Lung microvascular endothelial cell (primary cell): ENCODE measurements around the gene REV3L. TPM values are rescaled to one million over a fixed set of nuclear protein-coding genes. Genes with fewer than 3 reads are reported as not detected.
A peak's percentile ranks its signal among the peaks of the same experiment; 100 is the strongest.

Experiments
- DNase-seq, 2 donors: peaks; one replicate each; pipeline versions ENCODE4 v3.0.0 to v3.0.0-alpha.2; 2010; ENCODE audit warnings: low read depth in 2 of 2
- total RNA-seq: library from RNA; depleted of rRNA; stranded (reverse); fragments of >200 nt; gene quantifications from 2 replicates; pipeline ENCODE4 v1.2.1, GENCODE V29; 2014

Gene REV3L
- total RNA-seq, 1 donor from 2014 or later = 18.8 TPM

DNA sequence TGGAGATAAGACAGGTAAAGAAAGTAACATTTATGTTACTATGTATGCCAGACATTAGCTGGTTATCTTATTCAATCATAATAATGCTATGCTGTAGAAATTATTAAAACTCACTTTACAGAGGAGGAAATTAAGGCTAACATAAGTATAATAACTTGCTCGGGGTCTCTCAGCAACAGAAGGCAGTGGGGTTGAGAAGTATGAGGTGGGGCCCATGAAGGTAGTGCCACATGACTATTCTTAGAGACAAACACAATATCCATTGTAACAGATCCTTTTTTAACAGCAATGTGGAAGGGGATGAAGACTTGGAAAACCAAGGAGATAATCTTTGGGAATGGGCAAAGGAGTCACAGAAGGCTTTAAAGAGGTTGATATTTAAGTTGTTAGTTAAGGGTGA, 11.5 kb downstream of the REV3L start:
- no peak for DNase-seq

DNA sequence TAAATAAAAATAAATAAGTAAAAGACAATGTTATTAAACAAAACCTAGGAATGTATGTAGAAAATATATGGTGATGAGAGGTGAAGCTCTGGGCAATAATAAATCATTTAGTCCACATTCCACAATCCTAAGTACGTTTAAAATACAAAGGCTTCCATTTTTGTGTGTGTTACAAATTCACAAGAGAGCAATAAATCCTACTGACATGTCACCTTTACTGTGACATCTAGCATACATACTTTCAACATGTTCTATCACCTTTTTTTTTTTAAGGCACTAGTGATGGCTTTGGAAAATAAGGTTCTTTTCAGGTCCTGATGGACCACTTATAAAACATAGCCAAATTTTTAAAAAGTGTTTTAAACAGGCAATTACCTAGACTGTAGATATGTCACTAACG, 12.0 kb downstream of the REV3L start:
- no peak for DNase-seq

DNA sequence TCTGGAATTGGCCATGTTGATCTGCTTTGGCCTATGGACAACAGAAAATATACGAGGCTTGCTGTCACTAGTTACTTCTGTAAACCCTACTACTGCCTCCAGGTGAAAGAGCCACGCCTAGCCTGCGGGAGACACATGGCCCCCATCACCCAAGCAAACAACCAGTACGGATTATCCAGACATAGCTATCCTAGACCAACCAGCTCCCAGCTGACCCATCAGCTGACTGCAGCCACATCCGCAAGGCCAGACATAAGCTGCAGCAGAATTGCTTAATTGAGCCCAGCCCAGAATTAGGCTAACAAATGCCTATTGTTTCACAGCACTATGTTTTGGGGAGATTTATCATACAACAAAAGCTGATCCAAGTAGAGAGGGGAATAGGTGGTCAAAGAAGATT, 13.5 kb downstream of the REV3L start:
- DNase-seq = no peak

DNA sequence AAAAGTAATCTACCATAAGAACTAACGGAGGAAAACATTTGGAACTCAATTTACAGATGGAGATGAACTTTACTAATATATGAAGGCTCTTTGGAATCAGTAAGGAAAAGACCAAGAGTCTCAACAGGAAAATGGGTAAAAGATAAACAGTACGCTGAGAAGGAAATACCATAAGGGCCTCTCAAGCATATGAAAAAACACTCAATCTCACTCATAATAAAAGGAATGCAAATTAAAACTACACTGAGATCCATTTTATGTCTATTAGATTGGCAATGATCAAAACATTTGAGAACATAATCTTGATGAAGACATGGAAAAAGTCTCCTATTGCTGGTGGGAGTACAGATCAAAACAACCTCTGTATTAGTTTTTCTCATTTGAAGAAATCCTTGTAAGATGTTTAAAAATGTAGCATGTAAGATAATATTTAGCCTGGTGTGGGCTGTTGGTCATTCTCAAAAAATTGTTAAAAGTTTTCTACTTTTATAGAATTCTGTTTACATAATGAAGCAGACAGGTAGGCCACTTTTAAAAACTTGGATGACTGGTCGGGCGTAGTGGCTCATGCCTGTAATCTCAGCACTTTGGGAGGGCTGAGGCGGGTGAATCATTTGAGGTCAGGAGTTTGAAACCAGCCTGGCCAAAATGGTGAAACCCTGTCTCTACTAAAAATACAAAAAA, 14.5 kb downstream of the REV3L start:
- peak in 1 of 2 donors; percentile 49 for DNase-seq

DNA sequence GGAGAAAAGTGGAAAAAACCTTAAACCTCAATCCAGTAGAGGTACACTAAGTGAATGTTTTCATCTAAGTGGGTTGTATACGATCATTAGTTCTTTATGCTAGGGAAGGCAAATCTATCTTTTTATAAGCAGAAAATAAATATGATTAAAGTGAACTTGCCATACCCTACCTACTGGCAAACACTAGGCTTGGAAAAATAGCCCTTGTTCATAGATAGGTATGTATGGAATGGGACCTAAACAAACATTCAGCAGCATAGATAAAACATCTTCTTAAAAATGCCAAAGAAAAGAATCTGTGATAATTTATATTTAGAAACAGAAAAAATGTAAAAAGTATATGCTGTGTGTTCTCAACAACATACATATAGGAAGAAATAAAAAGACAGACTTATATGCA, 18.8 kb downstream of the REV3L start:
- no peak for DNase-seq

DNA sequence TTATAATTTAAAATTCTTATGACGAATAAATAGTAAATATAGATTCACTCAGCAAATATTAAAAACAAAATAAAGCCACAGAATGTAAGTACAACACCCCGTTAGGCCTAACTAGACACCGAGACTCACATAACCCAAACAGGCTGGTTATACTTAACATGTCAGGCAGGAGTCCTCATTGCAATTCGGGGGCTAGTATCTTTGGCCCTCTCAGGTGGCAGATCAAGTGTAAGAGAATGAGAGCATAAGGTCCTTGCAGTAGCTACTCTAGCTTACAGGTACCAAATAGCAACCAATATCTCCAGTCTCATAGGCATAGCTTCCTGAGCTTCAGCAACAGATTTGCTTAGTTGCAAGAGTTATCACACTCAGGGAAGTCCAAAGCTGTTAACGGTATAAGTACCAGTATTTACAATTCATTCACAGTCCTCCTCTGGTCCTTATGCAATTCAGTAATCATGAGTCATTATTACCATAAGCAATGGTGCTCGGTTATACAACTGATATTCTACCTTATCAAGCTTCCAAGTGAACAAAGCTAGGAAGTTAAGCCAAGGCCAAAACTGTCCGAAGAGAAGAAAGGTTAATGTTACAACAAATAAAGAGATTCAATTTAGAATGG, 20.1 kb downstream of the REV3L start:
- peak; percentile 72 to 80 for DNase-seq

DNA sequence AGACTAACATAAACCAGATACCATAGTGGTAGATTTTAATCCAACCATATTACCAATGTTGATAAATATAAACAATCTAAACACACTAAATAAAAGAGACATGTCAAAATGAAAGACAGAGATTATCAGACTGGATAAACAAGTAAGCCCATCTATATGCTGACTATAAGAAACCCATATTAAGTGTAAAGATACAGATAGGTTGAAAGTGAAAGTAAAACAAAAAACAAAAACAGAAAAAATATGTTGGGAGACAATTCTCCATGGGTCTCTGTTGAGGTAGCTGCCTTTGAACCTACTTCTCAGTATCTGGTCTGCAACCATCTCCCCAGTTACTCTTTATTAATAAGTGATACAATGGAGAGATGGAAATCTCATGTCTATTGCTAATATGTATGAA, 21.2 kb downstream of the REV3L start:
- DNase-seq = peak; percentile 6 to 16

DNA sequence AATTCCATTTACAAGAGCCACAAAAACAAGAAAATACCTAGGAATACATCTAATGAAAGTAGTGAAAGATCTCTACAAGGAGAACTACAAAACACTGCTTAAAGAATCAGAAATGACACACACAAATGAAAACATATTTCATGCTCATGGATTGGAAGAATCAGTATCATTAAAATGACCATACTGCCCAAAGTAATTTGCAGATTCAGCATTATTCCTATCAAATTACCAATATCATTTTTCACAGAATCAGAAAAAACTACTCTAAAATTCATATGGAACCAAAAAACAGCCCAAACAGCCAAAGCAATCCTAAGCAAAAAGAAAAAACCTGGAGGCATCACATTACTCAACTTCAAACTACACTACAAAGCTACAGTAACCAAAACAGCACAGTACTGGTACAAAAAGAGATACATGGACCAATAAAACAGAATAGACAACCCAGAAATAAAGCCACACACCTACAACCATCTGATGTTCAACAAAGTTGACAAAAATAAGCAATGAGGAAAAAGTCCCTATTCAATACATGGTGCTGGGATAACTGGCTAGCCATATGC, 24.3 kb downstream of the REV3L start:
- no peak for DNase-seq

DNA sequence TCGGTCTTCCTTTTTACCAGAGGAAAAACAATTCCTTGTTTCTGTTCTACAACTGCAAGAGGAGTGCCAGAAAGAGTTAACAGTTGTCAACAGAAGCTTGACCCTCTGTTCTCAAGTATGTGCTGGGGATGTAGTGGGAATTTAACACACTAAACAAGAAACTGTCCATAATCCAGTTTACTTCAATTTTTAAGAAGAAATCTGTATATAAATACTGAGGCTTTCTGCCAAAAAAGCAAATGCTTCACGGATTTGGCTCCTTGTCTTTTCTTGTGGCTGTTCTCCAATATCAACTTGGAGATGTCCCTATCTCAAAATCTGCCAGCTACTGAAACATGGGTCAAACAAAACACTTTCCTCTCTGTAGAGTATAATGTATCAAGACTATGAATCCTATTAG, 26.8 kb downstream of the REV3L start:
- DNase-seq = peak in 1 of 2 donors; percentile 5

DNA sequence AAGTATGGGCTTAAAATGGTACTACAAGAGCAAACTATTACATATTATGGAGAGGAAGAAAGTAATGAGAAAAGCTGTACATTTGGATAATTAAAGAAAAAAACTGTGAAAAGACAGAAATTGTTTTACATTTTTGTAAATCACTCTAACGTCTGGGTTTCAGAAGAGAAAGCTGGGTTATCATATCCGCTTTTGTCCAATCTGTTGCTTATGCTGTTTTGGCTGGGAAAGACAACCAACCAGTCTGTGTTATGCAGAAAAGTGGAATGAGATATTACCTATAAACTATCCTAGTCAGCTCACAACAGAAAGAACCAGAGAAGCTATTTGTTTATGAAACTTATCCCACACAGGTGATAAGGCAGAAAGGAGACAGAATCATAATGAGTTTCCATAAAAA, 32.4 kb downstream of the REV3L start:
- no peak for DNase-seq

DNA sequence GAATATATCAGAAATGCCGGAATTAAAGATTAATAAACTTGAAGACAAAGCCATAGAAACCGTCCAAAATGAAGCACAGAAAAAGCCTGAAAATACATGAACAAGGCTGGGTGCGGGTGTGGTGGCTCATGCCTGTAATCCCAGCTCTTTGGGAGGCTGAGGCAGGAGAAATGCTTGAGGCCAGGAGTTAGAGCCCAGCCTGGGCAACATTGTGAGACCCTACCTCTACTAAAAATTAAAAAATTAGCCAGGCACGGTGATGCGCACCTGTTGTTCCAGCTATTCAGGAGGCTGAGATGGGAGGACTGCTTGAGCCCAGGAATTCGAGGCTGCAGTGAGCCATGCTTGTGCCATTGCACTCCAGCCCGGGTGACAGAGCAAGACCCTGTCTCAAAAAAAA, 32.9 kb downstream of the REV3L start:
- DNase-seq = no peak

DNA sequence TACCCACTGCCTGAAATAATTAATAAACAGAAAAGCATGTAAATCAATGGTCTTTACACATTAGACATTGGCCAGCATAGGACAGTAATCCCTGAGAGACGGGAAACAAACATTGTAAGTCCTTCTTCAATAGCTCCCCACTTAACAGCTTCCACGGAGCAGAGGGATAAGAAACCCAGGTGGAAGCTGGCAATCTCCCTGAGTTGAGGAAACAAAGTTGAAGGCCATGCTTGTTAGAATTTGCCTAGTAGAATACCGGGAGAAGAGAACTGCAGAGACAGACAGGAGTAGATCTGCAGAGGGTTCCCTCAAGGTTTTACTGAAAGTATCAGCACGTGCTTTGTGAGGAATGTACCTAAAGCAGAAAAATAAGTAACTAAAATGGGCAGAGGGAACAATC, 33.9 kb downstream of the REV3L start:
- no peak for DNase-seq

DNA sequence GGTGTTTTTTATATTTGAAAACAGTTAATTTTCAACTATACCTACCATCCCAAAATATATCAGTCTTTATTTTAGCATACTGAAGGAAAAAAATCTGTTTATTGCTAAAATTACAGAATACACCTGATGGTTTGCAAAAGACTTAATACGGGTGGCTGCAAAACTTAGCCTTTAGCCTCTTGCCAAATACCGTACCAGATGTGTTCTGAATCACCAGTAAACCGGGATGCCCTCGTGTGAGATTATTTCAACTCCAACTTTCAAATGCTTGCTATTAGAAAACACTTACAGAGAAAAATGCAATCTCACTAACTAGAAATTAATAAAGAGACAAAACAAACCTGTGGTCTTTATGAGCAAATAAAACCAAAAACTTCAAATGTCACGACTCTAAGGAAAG, 36.0 kb downstream of the REV3L start:
- DNase-seq = no peak

DNA sequence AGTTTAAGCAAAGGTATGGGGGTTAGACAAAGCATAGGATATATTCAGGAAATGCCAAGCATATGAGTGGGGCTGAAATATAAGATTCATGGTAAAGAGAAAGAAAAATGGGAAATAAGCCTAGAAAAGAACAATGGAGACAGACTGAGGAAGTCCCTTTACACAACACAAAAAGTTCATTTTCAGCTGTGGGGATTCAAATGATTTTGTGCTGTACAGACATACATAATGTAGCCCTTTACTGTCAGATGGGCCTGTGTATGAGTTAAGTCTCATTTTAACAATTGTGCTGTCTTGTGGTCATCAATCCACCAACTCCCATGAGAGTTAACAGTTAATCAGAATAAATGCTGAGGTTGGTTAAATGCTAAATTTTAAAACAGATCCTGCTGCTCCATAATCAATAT, 37.2 kb downstream of the REV3L start:
- DNase-seq = peak; percentile 42 to 48

DNA sequence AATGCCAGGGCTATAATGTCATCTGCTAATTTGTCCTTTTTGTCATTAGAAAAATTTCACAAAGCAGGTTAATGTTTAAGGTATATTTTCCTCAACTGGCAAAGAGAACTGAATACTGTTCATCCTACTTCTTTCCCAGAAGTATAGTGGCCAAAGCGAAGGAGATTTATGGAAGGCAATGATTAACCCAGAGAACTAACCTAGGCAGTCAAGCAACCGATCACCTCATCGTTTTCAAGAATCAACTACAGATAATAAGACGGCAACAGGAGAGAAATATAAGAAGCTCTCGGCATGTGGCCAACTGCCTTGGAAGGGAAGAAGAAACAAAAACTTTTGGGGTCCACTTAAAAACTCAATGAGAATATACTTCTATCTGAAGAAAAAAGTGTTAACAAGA, 38.2 kb downstream of the REV3L start:
- DNase-seq = no peak

DNA sequence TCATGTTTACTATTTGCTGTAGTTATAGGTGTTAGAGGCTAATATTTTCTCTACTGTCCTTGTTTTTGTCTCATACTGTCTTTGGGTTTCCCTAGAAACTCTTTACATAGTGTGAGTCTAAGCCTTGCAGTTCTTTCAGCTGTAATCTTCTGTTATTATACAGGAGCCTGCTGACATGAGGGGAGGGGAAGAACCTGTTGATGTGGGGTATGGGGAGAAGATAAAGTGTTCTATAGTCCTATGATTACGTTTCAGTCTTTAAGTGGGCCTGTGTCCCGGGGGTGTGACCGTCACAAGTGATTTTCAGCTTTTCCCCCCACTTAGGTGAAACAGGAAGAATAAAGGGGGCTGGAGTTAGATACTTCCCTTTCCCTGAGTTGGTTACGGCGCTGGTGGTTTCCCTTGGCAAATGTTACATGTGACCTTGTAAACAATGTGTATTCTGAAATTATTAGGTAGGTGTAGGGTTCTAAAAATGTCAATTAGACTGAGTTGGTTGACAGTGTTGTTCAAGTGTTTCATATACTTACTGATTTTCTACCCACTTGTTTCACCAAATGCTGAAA, 41.3 kb downstream of the REV3L start:
- DNase-seq = peak; percentile 25 to 45

DNA sequence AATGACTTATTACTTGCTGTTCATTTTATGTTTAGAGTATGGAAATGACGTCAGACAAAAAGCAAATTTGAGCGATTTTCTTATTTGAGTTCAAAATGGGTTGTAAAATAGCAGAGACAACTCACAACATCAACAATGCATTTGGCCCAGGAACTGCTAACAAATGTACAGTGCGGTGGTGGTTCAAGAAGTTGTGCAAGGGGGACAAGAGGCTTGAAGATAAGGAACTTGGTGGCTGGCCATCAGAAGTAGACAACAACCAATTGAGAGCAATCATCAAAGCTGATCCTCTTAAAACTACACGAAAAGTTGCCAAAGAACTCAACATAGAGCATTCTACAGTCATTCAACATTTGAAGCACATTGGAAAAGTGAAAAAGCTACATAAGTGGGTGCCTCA, 43.8 kb downstream of the REV3L start:
- no peak for DNase-seq

DNA sequence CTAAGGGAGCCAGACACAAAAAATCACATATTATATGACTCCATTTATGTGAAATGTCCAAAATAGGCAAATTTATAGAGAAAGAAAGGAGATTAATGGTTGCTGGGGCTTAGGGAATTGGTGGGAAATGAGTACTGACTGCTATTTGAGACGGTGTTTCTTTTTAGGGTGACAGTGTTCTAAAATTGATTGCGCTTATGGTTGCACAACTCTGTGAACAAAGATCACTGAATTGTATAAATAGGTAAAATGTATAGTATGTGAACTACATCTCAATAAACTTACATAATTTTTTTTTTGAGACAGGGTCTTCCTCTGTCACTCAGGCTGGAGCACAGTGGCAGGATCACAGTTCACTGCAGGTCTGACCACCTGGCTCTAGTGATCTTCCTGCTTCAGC, 45.4 kb downstream of the REV3L start:
- DNase-seq = no peak

DNA sequence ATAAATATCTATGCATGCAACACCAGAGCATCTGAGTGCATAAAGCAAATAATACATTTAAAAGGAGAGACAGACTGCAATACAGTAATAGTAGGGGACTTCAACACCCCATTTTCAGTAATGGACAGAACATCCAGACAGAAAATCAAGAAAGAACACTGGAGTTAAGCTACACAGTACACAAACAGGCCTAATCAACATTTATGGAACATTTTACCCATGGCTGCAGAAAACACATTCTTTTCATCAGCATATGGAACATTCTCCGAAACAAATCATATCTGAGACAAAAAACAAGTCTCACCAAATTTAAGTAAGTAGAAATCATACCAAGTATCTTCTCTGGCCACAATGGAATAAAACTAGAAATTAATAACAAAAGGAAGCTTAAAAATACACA, 50.5 kb downstream of the REV3L start:
- no peak for DNase-seq

DNA sequence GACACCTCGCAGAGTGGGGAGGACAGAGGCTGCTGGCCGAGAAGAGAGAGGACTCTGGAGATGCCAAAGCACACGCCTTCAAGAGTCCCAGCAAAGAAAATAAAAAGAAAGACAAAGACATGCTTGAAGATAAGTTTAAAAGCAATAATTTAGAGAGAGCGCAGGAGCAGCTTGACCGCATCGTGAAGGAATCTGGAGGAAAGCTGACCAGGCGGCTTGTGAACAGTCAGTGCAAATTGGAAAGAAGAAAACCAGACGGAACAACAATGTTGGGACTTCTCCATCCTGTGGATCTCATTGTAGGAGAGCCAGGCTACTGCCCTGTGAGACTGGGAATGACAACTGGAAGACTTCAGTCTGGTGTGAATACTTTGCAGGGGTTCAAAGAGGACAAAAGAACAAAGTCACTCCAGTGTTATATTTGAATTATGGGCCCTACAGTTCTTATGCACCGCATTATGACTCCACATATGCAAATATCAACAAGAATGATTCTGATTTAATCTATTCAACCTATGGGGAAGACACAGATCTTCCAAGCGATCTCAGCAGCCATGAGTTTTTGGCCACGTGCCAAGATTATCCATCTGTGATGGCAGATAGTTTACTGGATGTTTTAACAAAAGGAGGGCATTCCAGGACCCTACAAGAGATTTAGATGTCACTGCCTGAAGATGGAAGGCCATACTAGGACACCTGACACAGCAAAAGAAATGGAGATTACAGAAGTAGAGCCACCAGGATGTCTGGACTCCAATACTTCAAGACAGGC, 52.2 kb downstream of the REV3L start:
- DNase-seq = no peak

DNA sequence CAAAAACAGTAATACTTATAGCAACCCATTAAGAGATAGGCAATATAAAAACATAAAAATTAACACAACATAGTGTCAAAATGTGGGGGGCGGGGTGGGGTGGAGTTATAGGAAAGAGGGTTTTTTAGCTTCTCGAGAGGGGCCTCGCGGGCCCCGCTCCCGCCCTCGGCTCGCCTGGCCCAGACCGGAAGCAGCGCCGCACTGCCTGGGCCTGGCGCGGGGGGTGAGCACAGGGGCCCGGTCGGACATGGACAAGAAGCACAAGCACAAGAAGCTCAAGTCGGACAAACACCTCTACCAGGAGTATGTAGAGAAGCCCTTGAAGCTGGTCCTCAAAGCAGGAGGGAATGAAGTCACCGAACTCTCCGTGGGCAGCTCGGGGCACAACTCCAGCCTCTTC, 53.4 kb downstream of the REV3L start:
- DNase-seq = no peak

DNA sequence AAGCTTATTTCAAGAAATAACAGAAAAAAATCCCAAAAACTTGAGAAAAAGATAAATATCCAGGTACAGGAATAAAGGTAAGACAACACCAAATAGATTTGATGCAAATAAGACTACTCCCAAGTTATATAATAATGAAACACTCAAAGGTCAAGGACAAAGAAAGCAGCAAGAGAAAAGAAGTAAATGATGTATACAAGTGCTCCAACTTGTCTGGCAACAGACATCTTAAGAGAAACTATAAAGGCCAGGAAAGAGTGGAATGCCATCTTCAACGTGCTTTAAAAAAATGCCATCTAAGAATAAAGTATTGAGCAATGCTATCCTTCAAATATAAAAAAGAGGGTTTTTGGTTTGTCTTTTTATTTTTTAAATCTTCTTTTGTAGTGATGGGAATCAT, 54.2 kb downstream of the REV3L start:
- DNase-seq = no peak
